Measurements from ENCODE around the gene PCGF5.

DNA sequence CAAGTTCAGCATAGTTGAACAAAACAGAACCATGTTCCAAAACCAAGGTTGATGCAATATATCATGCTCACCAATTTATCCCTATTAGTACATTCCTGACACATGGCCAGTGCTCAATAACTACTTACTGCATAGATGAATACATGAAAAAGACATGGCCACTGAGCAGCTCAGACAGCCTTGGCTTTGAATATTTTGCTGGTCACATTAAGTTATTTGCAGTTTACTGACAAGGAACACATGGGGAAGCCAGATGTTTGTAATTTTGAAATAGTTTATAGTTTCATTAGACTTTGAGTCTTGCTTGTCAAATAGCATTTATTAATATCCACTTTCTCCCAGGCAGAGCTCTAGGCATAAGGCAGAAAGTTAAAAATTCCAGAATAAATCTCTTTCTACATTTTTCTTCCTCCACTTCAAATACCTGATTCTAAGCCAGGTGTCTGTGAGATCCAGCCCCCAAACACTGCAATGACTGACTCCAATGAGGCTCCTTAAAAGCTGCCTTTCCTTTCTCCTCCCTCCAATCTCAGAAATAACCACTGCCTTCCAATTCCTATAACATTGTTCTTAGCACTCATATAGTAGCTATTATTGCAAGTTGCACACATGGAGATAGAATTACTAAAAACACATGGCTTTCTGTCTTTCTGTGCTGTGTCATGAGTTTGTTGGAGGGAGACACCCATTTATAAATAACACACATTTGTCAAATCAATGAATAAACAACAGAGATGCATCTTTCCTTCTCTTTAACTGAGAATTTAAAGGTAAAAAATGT, 91.3 kb downstream of the PCGF5 start:
- TF ChIP-seq CTCF (IDR thresholded peaks at IDR 0.05; ENCODE audit: low read depth, low read length, missing input control) (no peak), ATF3 (IDR thresholded peaks at IDR 0.05) (no peak), SP1 (IDR thresholded peaks at IDR 0.05) (no peak), TAF1 (conservative IDR thresholded peaks at IDR 0.05) (no peak), REST (IDR thresholded peaks at IDR 0.05) (no peak), GABPA (IDR thresholded peaks at IDR 0.05 in 1 of 2, conservative IDR thresholded peaks at IDR 0.05 in 1 of 2) (no peak), HNF4A (conservative IDR thresholded peaks at IDR 0.05) (no peak), RAD21 (IDR thresholded peaks at IDR 0.05) (no peak), RXRA (IDR thresholded peaks at IDR 0.05) (no peak), ZBTB33 (IDR thresholded peaks at IDR 0.05) (no peak), FOXA1 (IDR thresholded peaks at IDR 0.05) (no peak), FOXA2 (IDR thresholded peaks at IDR 0.05) (no peak)
- TF ChIP-seq, protein P1, sequence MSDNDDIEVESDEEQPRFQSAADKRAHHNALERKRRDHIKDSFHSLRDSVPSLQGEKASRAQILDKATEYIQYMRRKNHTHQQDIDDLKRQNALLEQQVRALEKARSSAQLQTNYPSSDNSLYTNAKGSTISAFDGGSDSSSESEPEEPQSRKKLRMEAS (IDR thresholded peaks at IDR 0.05) = no peak

Data from liver (tissue), 3 donors.